Body of pancreas (tissue), 4 donors: ENCODE data around the gene ETFA. TPM values are rescaled to one million over a fixed set of nuclear protein-coding genes. Genes with fewer than 3 reads are reported as not detected.

ENCODE experiments used
- ATAC-seq: fragments of 150-250 bp; one replicate; pipeline ENCODE4 v1.9.1; 2016
- DNase-seq, 4 donors: peaks; one replicate each; pipeline ENCODE4 v3.0.0-alpha.2; 2019
- H3K27ac ChIP-seq, 4 donors: fragments of 200-600 bp; sonication (generic); 1 replicate in 3 of 4; 2 replicates in 1 of 4; pipeline versions ENCODE4 v1.5.1 to v1.6.1; 2016 to 2019; ENCODE audit warnings: mild to moderate bottlenecking in 1 of 4, mixed read lengths in 1 of 4, moderate library complexity in 1 of 4
- H3K27me3 ChIP-seq, 2 donors: fragments of 200-600 bp; sonication (generic); one replicate each; pipeline ENCODE4 v1.6.0; 2016; ENCODE audit warnings: mild to moderate bottlenecking in 1 of 2
- H3K36me3 ChIP-seq, 2 donors: fragments of 200-600 bp; sonication (generic); replicated peaks in 1 of 2; 2 replicates each; pipeline ENCODE4 v1.5.1; 2016; ENCODE audit warnings: low read depth in 2 of 2; ENCODE audit not compliant: insufficient read depth in 1 of 2
- H3K4me1 ChIP-seq: fragments of 200-600 bp; sonication (generic); one replicate; pipeline ENCODE4 v1.6.0; 2016
- H3K4me3 ChIP-seq, 2 donors: fragments of 200-600 bp; sonication (generic); 1 replicate in 1 of 2; 2 replicates in 1 of 2; pipeline ENCODE4 v1.5.1; 2016 to 2019
- H3K9me3 ChIP-seq, 3 donors: fragments of 200-600 bp; sonication (generic); 1 replicate in 2 of 3; 2 replicates in 1 of 3; pipeline ENCODE4 v1.5.1; 2016
- POLR2A ChIP-seq, 3 donors: fragments of 450-650 bp; IDR thresholded peaks; one replicate each; pipeline ENCODE4 v1.6.1; 2016; ENCODE audit warnings: antibody characterized with exemption in 3 of 3, mild to moderate bottlenecking in 2 of 3
- WGBS, 2 donors: methylation state at CpG; one replicate each; pipeline ENCODE4 v1.1.5; 2017; 5-methylcytosine and 5-hydroxymethylcytosine counted together
- intact Hi-C: fragments of 100-400 bp; cut with DNase I; formaldehyde crosslinking; loops from one replicate; pipeline ENCODE4 v1.15.1; 2023
- total RNA-seq, 2 donors: library from RNA; depleted of rRNA; stranded (reverse); fragments of >200 nt; gene quantifications; one replicate each; pipeline ENCODE4 v1.1.0, GENCODE V29; 2016
- TF ChIP-seq, protein P1 (sequence below), 7 experiments: fragments of 450-650 bp in 4 of 7; fragments of 200-600 bp in 3 of 7; sonication (generic) in 3 of 7; IDR thresholded peaks; one replicate each; pipeline ENCODE4 v1.5.1; 2016 to 2019; ENCODE audit warnings: antibody characterized with exemption in 7 of 7

ETFA gene
- total RNA-seq, 2 donors from 2014 or later = 38.6 to 62.8 TPM

DNA sequence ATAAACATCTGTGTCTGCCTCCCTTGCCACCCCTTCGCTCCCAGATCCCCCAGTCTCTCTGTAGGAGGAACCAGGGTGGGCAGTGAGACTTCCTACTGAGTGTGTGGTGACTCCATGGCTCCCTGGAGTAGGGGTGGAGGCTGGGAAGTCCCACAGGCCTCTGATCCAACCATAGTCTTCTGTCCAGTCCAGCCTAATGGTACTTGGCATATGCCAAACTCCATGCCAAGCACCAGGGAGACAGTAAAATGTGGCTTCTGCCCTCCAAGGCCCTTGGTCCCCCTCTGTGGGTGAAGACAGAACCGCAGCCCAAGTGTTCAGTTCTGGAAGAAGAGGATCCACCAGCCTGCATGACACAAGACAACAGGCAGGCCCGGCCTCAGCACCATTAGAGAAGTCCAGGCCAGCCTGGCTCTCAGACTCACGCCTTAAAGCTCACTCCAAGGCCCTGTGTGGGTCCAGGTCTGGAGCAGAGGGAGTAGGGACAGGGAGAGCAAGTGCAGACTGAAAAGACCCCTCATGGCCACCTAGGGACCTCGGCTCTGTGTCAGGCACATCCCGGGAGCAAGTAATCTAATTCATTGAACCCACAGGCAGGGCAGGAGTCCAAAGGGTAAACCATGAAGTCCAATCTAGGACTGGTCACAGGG is 112.7 kb downstream of the ETFA start:
- intact Hi-C loops = loop anchor here (5.0 kb wide), 1 partner anchor 134 kb away; no protein-coding TSS in a partner anchor
- H3K4me1 ChIP-seq = peaks cover 17% of the 10 kb centered on the region
- H3K27me3 ChIP-seq = no peaks in the 10 kb centered on the region
- H3K4me3 ChIP-seq = no peak overlapping the region
- 81 to 100% methylated on average over 5 of the region's 6 CpGs for WGBS, 2 donors
- H3K36me3 ChIP-seq = no peaks in the 10 kb centered on the region
- TF ChIP-seq, protein P1, sequence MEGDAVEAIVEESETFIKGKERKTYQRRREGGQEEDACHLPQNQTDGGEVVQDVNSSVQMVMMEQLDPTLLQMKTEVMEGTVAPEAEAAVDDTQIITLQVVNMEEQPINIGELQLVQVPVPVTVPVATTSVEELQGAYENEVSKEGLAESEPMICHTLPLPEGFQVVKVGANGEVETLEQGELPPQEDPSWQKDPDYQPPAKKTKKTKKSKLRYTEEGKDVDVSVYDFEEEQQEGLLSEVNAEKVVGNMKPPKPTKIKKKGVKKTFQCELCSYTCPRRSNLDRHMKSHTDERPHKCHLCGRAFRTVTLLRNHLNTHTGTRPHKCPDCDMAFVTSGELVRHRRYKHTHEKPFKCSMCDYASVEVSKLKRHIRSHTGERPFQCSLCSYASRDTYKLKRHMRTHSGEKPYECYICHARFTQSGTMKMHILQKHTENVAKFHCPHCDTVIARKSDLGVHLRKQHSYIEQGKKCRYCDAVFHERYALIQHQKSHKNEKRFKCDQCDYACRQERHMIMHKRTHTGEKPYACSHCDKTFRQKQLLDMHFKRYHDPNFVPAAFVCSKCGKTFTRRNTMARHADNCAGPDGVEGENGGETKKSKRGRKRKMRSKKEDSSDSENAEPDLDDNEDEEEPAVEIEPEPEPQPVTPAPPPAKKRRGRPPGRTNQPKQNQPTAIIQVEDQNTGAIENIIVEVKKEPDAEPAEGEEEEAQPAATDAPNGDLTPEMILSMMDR (IDR thresholded peaks at IDR 0.05) = no peak
- TF ChIP-seq POLR2A (IDR thresholded peaks at IDR 0.05) = no peak
- H3K9me3 ChIP-seq = no peaks in the 10 kb centered on the region
- DNase-seq (no peak), ATAC-seq (no peak)
- no peak overlapping the region for H3K27ac ChIP-seq

DNA sequence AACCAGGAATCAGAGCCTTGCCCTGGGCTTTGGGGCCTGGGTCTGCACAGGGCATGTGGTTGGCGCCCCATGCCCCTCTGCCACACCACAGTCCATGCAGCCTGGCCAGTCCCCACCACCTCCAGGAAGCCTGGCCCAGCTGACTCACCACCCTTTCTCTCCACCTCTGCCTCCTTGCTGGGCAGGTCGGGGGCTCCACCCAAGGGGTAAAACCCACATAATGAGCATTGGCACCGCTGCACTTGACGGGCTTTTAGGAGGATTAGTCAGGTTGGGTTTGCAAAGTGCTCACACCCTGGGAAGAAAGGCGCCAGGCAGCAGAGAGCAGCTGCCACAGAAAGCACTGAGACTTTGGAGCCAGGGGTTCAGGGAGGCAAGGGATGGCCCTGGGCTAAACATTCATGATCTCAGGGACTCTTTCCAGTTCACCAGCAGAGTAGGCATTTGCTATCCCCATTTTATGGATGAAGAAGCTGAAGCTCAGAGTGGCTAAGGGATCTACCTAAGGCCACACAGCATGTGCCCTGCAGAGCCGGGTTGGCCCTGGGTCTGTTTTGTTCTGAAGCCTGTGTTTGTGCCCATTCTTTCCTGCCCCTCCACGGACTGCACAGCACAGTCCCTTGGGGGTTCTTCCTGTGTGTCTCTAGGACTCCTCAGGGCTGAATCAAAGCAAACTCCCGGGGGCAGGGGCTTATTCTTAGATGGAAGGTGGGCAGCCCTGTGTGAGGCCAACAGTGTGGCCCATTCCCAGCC is 113.4 kb downstream of the ETFA start:
- intact Hi-C loops = loop anchor here (5.0 kb wide), 1 partner anchor 134 kb away; no protein-coding TSS in a partner anchor
- H3K27ac ChIP-seq = no peak overlapping the region
- ATAC-seq (no peak), DNase-seq (no peak)
- H3K27me3 ChIP-seq = no peaks in the 10 kb centered on the region
- WGBS, 2 donors = 89 to 93% methylated on average over 5 to 8 of the region's 8 CpGs
- no peaks in the 10 kb centered on the region for H3K9me3 ChIP-seq
- H3K36me3 ChIP-seq = no peaks in the 10 kb centered on the region
- no peak overlapping the region for H3K4me3 ChIP-seq
- H3K4me1 ChIP-seq = peaks cover 17% of the 10 kb centered on the region
- no peak for TF ChIP-seq POLR2A (IDR thresholded peaks at IDR 0.05)
- TF ChIP-seq, protein P1 (IDR thresholded peaks at IDR 0.05) = no peak

DNA sequence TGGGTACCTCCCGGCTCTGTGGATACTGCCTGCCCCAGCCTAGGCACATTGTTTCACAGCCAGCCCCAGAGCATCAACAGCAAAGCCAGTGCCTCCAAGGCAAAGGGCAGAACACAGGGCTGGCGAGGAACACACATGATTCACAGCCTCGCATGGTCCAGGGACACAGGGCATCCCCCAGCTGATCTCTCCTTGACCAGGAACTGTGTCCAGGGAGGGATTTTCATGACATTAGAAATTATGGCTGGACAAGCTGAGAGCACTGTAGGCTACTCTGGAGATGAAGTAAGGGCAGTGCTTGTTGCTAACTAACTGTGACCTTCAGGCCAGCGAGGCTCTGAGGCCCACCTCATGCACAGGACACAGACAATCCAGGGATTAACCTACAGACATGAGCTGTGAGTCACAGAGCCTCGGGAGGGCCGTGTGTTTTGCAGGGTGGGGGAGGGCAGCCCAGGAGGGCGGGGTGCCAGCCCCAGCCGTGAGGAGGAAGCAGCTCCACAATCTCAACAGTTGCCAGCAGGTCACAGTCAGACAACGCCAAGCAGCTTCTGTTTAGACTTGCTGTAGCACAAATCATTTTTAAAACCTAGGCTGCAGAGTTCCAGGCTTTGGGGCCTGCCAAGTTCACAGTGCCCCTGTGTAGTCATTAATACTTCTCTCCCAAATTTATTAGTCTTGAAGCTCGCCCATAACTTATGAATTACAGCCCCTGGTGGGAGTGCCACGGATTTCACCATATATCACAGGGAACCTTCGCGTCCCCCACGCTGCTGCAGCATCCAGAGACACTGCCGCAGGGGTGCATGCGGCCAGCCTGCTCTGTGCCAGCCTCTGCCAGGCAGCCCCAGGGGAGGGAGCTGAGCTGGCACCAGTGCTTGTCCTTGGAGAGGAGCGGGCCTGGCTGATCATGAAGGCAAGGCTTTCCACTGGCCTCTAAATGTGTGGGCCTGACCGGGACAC is 114.7 kb downstream of the ETFA start:
- no peak overlapping the region for H3K4me3 ChIP-seq
- DNase-seq (peak; percentile 63 to 80 (median 76)), ATAC-seq (peak; percentile 86)
- WGBS, 2 donors = 36 to 49% methylated on average over 12 to 18 of the region's 18 CpGs
- no peaks in the 10 kb centered on the region for H3K9me3 ChIP-seq
- H3K27ac ChIP-seq = peak overlapping the region; percentile 14 to 69 (median 51)
- intact Hi-C loops = loop anchor here (5.0 kb wide), 1 partner anchor 136 kb away; no protein-coding TSS in a partner anchor
- no peaks in the 10 kb centered on the region for H3K27me3 ChIP-seq
- TF ChIP-seq POLR2A (IDR thresholded peaks at IDR 0.05) = no peak
- TF ChIP-seq, protein P1 (IDR thresholded peaks at IDR 0.05) = no peak
- H3K4me1 ChIP-seq = peaks cover 17% of the 10 kb centered on the region
- H3K36me3 ChIP-seq = no peaks in the 10 kb centered on the region

DNA sequence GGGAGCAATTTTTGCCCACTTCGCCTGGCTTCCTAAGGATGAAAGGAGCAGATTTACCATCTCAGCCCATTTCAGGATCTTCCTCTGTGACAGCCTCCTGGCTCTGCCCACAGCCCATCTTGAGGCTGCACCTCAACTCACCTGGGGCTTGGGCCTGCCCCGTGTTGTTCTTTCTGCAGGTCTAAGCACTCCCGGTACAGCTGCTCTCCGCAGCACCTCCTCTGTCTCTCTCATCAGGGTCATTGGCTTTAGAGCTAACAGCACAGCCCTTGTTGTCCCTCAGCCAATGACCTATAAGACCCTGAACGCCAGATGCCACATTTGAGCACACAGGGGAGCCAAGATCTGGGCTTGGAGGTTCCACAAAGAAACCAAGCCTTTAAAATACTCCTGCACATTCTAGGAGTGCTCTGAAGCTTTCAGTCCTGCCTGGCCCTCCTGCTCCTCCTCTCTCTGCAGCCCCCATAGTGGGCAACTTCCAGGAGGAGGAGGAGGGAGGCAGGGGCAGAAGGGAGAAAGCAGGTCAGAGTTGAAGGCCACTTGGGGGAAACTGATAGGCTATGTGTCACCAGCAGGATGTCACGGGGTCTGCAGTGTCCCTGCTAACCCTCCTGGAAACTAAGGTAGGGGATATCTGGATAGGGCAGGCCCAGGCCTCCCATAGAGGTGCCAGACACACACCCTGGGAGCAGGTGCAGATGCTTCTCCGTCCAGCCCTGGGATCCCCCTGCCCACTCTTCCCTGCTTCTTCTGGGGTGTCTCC is 115.6 kb downstream of the ETFA start:
- intact Hi-C loops = loop anchor here (5.0 kb wide), 1 partner anchor 137 kb away; no protein-coding TSS in a partner anchor
- Histone ChIP-seq H3K4me1 (peaks cover 24% of the 10 kb centered on the region), H3K27ac (peak overlapping the region in 1 of 4 donors; percentile 69)

More for the DNA sequence above, 115.6 kb downstream of the ETFA start:
- Histone ChIP-seq H3K36me3 (no peaks in the 10 kb centered on the region), H3K9me3 (no peaks in the 10 kb centered on the region), H3K27me3 (no peaks in the 10 kb centered on the region), H3K4me3 (no peak overlapping the region)
- DNase-seq = no peak
- TF ChIP-seq, protein P1 (IDR thresholded peaks at IDR 0.05) = no peak
- no peak for TF ChIP-seq POLR2A (IDR thresholded peaks at IDR 0.05)
- ATAC-seq = no peak
- 86 to 94% methylated on average over 6 to 7 of the region's 7 CpGs for WGBS, 2 donors
